HG03439 (cell line): ENCODE results near the gene DUSP16.
"Not testable (repeated sequence)": the region's sequence is repeated elsewhere in the genome, so short reads cannot be mapped to it uniquely, and the experiment has no call there.

ENCODE experiments used
- ATAC-seq: cut with Tn5 transposase; IDR thresholded peaks from one replicate; pipeline ENCODE4 v1.9.1; 2021; ENCODE audit warnings: mild to moderate bottlenecking, moderate library complexity; ENCODE audit not compliant: unreplicated experiment

DUSP16 gene

DNA sequence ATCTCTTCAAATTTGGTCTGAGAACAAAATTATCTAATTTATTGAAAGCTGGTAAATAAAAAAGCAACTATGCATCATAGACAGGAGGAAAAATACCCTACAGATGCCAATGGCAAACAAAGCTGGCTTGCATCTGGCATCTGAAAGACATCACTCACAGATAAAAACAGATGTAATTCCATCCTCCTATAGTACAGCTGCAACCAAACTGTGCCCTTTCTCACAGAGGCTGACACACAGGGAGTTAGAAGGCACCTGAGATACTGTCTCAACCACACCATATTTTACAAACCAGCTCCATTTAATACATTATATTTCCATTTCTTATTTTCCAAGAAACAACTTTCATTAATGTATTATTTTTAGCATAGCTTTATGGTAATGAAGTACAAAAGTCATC, 39.4 kb downstream of the DUSP16 start:
- ATAC-seq = no peak

GRCh38 chr12:12522657-12523056, 40.0 kb downstream of the DUSP16 start:
- ATAC-seq = not testable (repeated sequence)

DNA sequence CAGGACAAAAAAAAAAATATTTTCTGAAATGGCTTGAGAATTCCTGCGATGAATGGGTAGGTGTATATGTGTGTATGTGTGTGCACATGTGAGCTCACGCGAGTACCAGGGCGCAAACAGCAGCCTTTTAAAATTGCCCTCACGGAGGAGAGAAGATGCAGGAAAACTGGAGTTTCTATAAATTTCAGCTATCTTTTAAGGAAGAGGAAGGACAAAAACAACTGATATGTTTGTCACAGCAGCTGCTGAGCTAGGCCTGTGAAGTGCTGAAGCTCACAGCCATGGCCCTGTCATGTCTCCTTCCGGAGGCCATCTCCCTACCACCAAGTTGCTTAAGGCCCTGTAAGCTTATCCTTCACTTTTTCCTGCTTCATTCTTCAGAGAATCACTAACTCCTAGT, 40.8 kb downstream of the DUSP16 start:
- no peak for ATAC-seq

GRCh38 chr12:12521044-12521485, 41.6 kb downstream of the DUSP16 start:
- no peak for ATAC-seq

- no peak for ATAC-seq
These were observed 42.4 kb downstream of the DUSP16 start for GRCh38 chr12:12520273-12520672.

DNA sequence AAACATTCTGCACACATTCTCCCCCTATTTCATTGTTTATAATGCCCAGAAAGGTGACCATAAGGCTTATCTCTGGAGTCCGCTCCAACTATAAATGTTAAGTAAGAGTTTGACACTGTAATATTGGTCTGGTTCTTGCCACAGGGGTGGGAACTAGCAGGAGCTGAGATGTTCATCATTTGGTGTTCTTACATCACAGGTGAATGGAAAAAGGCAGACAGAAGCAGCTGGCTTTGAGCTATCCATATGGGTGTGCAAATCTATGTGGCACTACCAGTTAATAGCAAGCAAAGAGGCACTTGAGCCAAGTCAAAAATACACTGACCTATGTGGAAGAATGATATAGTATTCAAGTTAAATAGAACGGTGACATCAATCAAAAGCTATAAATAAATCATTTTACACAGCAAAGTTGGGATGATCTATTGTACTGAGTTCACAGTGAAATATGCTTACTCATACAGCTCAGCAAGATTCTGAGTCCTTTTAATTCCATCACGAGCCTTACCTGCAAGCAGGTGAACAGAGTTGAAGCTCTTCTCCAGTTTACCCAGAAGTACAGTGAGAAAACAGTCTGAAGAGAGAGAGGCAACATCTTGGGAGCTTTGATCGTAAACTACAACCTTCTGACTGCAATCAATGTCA, 43.2 kb downstream of the DUSP16 start:
- no peak for ATAC-seq

DNA sequence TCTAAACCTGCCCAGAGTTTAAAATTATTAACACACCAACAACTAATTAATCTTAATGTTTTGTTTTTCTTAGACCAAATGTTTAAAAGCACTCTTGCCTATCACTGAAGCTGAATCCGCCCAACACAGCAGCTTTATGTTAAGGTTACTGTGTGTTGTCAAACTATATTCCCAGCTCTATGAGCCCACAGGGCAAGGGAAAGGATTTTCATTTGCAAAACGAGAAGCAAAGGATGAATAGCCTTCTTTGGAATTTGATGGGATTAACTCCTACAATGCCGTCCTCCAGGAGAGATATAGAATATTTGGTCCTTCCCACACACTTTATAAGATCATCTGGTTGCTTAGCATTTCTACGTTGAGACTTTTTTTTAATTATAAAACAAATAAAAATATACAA, 43.7 kb downstream of the DUSP16 start:
- ATAC-seq = no peak

DNA sequence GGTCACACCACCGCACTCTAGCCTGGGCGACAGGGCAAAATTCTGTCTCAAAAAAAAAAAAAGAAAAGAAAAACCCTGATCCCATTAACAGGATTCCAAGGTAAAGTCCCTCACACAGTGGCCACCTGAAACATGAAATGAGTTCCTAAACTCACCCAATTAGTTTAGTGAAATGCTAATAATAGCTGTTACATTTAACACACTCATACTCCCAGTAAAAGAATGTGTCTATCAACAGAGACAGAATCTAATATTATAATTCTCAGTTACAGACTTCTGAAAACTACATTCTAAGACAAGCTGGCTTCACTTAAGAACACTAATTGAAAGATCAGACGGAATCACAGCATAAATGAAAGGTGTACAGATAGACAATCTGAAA, 44.2 kb downstream of the DUSP16 start:
- ATAC-seq = no peak

DNA sequence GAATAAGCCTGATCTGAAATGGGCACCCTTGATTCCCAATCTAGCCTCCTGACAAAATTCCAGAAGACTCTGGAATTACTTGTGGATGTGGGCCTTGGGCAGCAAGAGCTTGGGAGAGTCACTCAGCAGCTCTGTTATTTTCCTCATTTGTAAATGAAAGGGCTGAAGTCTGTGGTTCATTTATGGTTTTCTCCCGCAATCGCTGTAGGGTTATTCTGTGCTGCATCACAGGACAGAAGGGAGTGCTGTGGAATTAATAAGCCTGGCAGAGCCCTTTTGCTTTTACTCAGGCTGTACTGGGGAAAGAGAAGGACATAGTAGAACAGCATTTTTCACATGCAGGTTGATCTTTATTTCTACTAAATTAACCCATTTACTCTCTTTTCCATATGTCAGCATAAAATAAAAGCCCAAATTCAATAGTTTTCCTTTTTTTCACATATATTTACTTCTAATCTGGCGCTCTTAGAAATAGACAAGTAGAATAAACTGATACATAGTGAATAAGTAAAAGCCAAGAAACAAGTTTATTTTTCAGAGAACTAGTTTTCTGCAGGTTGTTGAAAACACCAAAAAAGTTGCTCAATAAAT, 49.2 kb downstream of the DUSP16 start:
- no peak for ATAC-seq

DNA sequence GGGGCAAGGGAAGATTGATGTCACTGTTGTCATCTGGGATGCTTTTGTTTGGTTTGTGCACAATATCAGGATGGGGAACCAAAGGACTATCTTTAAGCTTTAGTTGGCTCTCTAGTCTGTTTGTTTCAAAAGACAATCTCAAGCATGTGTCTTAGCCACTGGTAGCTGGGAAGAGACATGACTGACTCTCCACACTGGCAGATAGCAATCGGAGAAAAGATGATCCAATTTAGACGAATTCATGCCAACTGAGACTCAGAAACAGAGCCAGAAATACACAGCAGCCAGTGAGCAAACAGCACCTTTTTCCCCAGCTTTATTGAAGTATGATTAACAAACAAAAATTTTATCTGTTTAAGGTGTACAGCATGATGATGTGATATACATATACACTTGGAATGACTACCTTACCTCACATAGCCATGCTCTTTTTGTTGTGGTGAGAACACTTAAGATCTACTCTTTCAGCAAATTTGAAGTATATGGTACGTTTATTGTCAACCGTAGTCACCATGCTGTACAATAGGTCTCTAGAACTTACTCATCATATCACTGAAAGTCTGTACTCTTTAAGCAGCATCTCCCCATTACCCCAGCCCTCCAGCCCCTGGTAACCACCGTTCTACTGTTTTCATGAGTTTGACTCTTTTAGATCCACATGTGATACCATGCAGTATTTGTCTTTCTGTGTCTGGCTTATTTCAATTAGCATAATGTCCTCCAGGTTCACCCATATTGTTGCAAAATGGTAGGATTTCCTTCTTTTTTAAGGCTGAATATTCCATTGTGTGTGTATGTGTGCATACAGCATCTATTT, 50.6 kb downstream of the DUSP16 start:
- no peak for ATAC-seq

- ATAC-seq = no peak
These were observed 51.5 kb downstream of the DUSP16 start for GRCh38 chr12:12511021-12511783.

DNA sequence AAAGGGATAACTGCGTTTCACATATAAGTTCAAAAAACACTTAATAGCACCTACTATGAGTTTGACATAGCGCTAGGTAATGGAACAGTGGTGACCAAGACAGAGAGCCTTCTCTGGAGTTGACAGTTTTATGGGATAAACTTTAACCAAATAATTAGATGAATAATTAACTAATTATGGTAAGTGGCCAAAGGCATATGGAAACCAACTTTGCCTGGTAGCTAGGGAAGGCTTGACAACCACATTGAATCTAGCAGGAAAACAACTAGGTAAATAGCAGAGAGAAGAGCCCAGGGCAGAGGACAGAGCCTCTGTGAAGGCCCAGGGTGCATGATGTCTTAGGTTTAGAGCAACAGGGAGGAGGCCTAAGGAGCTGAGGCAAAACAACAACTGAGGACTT, 52.1 kb downstream of the DUSP16 start:
- ATAC-seq = no peak

DNA sequence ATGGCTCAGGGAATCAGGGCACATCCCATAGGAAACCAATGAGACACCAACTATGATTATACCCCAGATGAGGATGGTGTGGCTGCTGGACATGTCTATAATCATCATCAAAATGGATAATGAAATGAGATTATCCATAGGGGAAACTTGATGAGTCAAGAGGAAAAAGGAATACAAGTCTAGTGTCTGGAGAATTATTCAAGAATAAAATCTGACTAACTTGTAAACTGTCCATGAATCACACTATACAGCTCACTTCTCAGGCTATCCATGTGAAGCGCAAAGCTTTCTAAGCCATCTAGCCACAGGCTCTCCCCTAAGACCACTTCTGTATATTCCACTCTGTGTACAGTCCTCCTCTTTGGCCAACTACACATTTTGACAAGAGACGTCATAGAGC, 52.5 kb downstream of the DUSP16 start:
- ATAC-seq = no peak

GRCh38 chr12:12508612-12509011, 54.1 kb downstream of the DUSP16 start:
- no peak for ATAC-seq

DNA sequence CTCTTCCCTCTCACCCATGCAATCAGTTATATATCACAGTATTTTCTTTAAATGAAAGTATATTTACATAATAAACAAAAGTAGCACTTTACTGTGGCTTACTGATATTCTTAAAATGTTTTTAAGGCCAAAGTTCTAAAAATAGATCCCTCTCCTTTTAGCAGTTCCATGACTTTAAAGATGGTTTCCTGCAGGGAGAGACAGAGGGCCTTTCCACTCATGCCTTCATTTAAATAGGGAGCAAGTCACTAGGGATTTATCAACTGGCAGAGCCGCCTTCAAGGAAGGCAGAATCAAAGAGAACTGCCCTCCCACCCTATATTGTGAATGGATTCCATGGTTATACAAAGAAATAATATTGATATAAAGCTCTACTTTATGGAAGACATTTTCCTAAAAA, 55.5 kb downstream of the DUSP16 start:
- ATAC-seq = no peak

GRCh38 chr12:12506496-12506890, 56.2 kb downstream of the DUSP16 start:
- no peak for ATAC-seq

GRCh38 chr12:12505544-12506495, 56.8 kb downstream of the DUSP16 start:
- ATAC-seq = no peak

GRCh38 chr12:12503384-12504078, 59.1 kb downstream of the DUSP16 start:
- no peak for ATAC-seq

- ATAC-seq = no peak
These were observed 59.9 kb downstream of the DUSP16 start for GRCh38 chr12:12502815-12503151.
